ENCODE data around the gene TP53TG5. TPM values are rescaled to one million over a fixed set of nuclear protein-coding genes. Genes with fewer than 3 reads are reported as not detected.

Gene TP53TG5
- polyA plus RNA-seq, 1 experiment: not detected

GRCh38 chr20:45340951-45341350 is 37.2 kb downstream of the TP53TG5 start:
- peaks cover 14% of the 10 kb centered on the region for H3K36me3 ChIP-seq (ENCODE audit: control insufficient read depth, insufficient read depth, low read length)

GRCh38 chr20:45340236-45340847 is 37.8 kb downstream of the TP53TG5 start:
- TF ChIP-seq CTCF (IDR thresholded peaks at IDR 0.05; ENCODE audit: insufficient read depth, low read depth, low read length): no peak
- ChIA-PET CTCF (interaction anchor here (0.6 to 1.2 kb wide), 2 partner anchors 21 to 23 kb away, joined by 3 to 4 read pairs; partner anchors contain the start of gene SYS1), POLR2A (no interaction called here)
- H3K36me3 ChIP-seq (ENCODE audit: control insufficient read depth, insufficient read depth, low read length): peaks cover 16% of the 10 kb centered on the region
- no peak overlapping the region for H3K4me3 ChIP-seq (ENCODE audit: low read depth, low read length)
- H3K27me3 ChIP-seq (ENCODE audit: control insufficient read depth, insufficient read depth, low read length): no peaks in the 10 kb centered on the region
- no peak for DNase-seq (ENCODE audit: low read depth)

More at GRCh38 chr20:45340951-45341350, 37.2 kb downstream of the TP53TG5 start:
- POLR2A ChIA-PET: interaction anchor here (0.6 kb wide), 1 partner anchor 32 kb away, joined by 4 read pairs; no protein-coding TSS in a partner anchor
- CTCF ChIA-PET: interaction anchor here (0.8 to 1.2 kb wide), 2 partner anchors 18 to 22 kb away, joined by 3 read pairs; no protein-coding TSS in a partner anchor
- TF ChIP-seq CTCF (IDR thresholded peaks at IDR 0.05; ENCODE audit: insufficient read depth, low read depth, low read length): no peak
- no peak for DNase-seq (ENCODE audit: low read depth)
- no peak overlapping the region for H3K4me3 ChIP-seq (ENCODE audit: low read depth, low read length)
- no peaks in the 10 kb centered on the region for H3K27me3 ChIP-seq (ENCODE audit: control insufficient read depth, insufficient read depth, low read length)

GRCh38 chr20:45339799-45340198 is 38.3 kb downstream of the TP53TG5 start:
- CTCF ChIA-PET: interaction anchor here (0.6 kb wide), 1 partner anchor 23 kb away, joined by 4 read pairs; the partner anchor contains the start of gene SYS1
- Histone ChIP-seq H3K27me3 (ENCODE audit: control insufficient read depth, insufficient read depth, low read length) (no peaks in the 10 kb centered on the region), H3K4me3 (ENCODE audit: low read depth, low read length) (no peak overlapping the region), H3K36me3 (ENCODE audit: control insufficient read depth, insufficient read depth, low read length) (peaks cover 20% of the 10 kb centered on the region)
- no peak for TF ChIP-seq CTCF (IDR thresholded peaks at IDR 0.05; ENCODE audit: insufficient read depth, low read depth, low read length)
- POLR2A ChIA-PET: no interaction called here
- DNase-seq (ENCODE audit: low read depth): no peak

GRCh38 chr20:45339084-45339483 is 39.0 kb downstream of the TP53TG5 start:
- Histone ChIP-seq H3K27me3 (ENCODE audit: control insufficient read depth, insufficient read depth, low read length) (no peaks in the 10 kb centered on the region), H3K36me3 (ENCODE audit: control insufficient read depth, insufficient read depth, low read length) (peaks cover 21% of the 10 kb centered on the region), H3K4me3 (ENCODE audit: low read depth, low read length) (no peak overlapping the region)
- TF ChIP-seq CTCF (IDR thresholded peaks at IDR 0.05; ENCODE audit: insufficient read depth, low read depth, low read length): no peak
- CTCF ChIA-PET: interaction anchor here (0.7 kb wide), 1 partner anchor 21 kb away, joined by 3 read pairs; no protein-coding TSS in a partner anchor
- POLR2A ChIA-PET: no interaction called here
- no peak for DNase-seq (ENCODE audit: low read depth)

- no peak overlapping the region for H3K4me3 ChIP-seq (ENCODE audit: low read depth, low read length)
- TF ChIP-seq CTCF (IDR thresholded peaks at IDR 0.05; ENCODE audit: insufficient read depth, low read depth, low read length): no peak
- ChIA-PET POLR2A (interaction anchor here (0.8 to 2.1 kb wide), 2 partner anchors 8 to 449 kb away, joined by 3 to 8 read pairs; no protein-coding TSS in a partner anchor), CTCF (interaction anchor here (0.7 to 3.4 kb wide), 3 partner anchors 20 to 24 kb away, joined by 3 to 27 read pairs (median 8); partner anchors contain the start of gene SYS1)
- H3K36me3 ChIP-seq (ENCODE audit: control insufficient read depth, insufficient read depth, low read length): peaks cover 22% of the 10 kb centered on the region
- H3K27me3 ChIP-seq (ENCODE audit: control insufficient read depth, insufficient read depth, low read length): no peaks in the 10 kb centered on the region
- DNase-seq (ENCODE audit: low read depth): no peak
Observed at GRCh38 chr20:45338121-45339030, 39.7 kb downstream of the TP53TG5 start.
